GM03348 (cell line): Measurements from ENCODE around the gene XPR1.
"Not testable (repeated sequence)": the region's sequence is repeated elsewhere in the genome, so short reads cannot be mapped to it uniquely, and the experiment has no call there.

ENCODE experiments used
- DNase-seq: peaks from one replicate; pipeline ENCODE4 v3.0.0; 2012; ENCODE audit warnings: low spot score

The XPR1 gene

DNA sequence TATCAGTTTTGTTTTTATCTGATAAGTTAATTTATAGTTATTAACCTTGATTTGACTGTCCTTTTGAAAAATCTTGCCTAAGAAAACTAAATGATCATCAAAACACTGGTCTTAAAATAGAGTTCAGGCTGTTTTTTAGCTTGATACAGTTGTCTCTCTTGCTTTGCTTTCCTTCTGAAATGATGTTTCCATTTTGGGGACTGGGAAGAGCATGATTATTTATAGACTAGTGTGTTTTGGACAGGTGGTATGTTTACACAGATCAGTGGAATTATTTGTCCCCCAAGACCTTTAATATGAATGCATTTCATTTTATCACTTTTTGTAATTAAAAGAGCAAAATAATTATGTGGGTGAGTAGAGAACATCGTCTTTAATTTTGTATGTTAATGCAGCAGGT is 90.8 kb downstream of the XPR1 start:
- no peak for DNase-seq

- no peak for DNase-seq
Observed at GRCh38 chr1:180724055-180724454, 92.2 kb downstream of the XPR1 start.

DNA sequence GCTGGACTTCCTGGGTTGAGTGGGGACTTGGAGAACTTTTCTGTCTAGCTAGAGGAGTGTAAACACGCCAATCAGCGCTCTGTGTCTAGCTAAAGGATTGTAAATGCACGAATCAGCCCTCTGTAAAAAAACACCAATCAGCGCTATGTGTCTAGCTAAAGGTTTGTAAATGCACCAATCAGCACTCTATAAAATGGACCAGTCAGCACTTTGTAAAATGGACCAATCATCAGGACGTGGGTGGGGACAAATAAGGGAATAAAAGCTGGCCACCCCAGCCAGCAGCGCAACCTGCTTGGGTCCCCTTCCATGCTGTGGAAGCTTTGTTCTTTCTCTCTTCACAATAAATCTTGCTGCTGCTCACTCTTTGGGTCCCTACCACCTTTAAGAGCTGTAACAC is 94.2 kb downstream of the XPR1 start:
- DNase-seq: not testable (repeated sequence)

DNA sequence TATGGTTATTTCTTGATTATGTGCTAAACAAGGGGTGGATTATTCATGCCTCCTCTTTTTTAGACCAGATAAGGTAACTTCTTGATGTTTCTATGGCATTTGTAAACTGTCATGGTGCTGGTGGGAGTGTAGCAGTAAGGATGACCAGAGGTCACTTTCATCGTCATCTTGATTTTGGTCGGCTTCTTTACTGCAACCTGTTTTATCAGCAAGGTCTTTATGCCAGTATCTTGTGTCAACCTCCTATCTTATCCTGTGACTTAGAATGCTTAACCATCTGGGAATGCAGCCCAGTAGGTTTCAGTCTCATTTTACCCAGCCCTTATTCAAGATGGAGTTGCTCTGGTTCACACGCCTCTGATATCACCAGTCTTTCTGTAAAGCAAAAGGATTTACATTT is 95.9 kb downstream of the XPR1 start:
- DNase-seq: not testable (repeated sequence)

DNA sequence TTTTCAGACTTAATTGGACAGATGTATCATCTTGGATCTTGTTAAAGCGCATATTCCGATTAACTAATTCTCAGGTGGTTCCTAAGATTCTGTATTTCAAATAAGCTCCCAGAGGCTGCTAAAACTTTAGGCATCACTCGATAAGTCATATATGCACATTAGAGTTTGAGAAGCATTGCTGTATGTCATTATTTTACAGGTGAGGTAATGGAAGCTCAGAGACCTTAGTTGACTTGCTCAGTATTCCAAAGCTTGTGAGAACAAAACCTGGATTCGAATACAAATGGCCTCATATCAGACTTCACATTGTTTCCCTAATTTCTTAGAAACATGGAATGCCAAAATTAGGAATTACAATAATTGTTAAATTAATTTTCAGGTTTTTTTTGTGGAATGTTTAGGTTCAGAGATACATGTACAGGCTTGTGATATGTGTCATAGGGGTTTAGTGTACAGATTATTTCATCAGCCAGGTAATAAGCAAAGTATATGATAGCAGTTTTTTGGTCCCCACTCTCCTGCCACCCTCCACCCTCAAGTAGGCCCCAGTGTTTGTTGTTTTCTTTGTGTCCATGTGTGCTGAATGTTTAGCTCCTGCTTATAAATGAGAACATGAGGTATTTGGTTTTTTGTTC is 96.8 kb downstream of the XPR1 start:
- DNase-seq: no peak

- no peak for DNase-seq
Observed at GRCh38 chr1:180731131-180731530, 99.3 kb downstream of the XPR1 start.

DNA sequence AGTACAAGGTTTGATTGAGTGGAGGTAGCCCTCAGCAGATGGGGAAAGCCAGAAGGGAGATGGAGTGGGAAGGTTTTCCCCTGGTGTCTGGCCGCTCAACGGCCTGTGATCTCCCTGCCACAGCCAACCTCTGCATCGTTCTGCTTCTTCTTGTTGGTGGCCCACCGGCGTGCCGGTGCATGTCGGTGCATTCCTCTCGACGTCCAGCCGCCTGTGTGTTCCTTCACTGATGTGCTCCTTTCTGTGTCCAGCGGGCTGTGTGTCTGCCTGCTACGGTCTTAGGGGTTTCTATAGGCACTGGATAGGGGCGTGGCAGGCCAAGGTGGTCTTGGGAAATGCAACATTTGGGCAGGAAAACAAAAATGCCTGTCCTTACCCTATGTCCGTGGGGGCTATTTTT is 101.0 kb downstream of the XPR1 start:
- no peak for DNase-seq

GRCh38 chr1:180734366-180734765 is 102.5 kb downstream of the XPR1 start:
- DNase-seq: no peak

DNA sequence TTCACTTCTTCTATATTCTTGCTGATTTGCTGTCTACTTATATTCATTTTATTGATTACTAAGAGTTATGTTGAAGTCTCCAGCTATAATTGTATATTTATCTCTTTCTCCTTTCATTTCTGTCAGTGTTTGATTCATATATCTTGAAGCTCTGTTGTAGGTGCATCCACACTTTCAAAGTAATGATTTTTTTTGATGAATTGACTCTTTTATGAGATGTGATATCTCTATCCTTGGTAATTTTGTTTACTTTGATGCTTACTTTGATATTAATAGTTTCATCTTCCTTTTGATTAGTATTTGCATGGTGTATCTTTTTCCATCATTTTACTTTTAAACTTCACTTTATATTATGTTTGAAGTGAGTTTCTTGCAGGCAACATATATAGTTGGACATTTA is 110.8 kb downstream of the XPR1 start:
- no peak for DNase-seq

DNA sequence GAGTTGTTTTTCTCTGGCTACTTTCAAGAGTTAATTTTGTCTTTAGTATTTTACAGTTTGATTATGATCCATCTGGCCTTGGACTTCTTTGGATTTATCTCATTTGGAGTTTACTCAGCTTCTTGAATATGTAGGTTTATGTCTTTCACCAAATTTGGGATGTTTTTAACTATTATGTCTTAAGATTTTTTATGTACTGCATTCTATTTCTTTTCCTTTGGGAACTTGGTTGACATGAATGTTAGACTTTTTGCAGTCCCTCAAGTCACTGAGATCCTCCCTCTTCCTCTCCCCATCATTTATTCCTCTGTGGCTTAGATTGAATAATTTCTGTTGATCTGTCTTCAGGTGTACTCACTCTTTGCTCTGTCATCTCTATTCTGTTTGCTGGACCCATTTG is 112.0 kb downstream of the XPR1 start:
- DNase-seq: no peak

DNA sequence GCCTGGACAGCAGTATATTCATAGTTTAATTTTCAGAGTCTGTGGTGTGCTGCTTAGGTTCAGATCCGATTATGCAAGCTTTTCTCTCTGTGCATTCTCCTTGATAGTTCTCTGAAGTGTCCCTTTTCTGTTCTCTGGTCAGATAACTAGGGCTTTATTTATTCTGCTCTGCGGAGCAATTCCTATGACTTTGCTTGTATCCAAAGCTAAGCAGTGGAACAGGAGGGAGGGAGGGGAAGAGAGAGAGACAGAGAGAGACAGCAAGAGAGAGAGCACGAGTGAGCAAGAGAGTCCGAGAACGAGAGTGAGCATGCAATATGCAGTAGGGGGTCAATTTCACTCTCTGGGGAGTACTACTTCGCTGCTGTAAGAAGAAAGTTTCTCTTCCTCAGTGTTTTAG is 113.3 kb downstream of the XPR1 start:
- no peak for DNase-seq

GRCh38 chr1:180751921-180752320 is 120.1 kb downstream of the XPR1 start:
- DNase-seq: peak; percentile 16

DNA sequence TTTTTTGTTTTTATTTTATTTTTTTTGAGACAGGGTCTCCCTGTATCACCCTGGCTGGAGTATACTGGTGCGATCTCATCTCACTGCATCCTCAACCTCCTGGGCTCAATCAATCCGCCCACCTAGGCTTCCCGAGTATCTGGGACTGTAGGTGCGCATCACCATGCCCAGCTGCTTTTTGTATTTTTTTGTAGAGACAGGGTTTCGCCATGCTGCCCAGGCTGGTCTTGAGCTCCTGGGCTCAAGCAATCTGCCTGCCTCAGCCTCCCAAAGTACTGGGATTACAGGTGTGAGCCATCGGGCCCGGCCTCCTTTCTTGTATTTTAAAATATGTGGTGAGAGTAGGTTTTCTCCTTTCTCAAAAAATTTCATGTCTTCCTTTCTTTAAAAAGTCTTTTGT is 122.6 kb downstream of the XPR1 start:
- no peak for DNase-seq

DNA sequence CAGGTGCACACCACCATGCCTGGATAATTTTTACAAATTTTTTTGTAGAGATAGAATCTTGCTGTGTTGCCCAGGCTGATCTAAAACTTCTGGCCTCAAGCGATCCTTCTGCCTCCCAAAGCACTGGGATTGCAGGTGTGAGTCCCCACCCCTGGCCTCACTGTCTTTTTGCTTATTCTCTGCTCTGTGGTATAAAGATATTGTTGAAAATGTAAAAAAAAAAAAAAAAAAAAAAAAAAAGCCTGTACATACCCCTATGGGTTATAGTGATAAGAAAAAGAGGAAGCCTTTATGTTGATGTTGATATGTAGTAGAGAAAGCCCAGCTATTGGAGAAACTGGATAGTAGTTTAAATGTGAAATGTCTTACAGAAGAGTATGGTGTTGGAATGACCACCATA is 125.8 kb downstream of the XPR1 start:
- DNase-seq: no peak

DNA sequence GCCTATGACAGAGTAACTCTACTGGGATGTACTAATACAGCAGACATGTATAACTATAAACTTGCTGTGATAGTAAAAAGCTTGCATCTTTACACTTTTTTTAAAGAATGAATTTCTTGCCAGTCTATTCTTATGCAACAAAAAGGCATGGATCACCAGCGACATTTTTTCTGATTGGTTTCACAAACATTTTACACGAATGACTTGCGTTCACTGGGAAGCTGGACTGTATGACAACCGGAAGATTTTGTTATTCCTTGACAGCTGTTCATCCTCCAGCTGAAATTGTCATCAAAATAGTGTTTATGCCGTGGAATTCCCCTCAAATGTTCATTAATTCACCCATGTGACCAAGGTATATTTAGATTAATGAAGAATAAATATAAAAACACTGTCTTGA is 131.0 kb downstream of the XPR1 start:
- no peak for DNase-seq

- no peak for DNase-seq
Observed at GRCh38 chr1:180765151-180765550, 133.3 kb downstream of the XPR1 start.

DNA sequence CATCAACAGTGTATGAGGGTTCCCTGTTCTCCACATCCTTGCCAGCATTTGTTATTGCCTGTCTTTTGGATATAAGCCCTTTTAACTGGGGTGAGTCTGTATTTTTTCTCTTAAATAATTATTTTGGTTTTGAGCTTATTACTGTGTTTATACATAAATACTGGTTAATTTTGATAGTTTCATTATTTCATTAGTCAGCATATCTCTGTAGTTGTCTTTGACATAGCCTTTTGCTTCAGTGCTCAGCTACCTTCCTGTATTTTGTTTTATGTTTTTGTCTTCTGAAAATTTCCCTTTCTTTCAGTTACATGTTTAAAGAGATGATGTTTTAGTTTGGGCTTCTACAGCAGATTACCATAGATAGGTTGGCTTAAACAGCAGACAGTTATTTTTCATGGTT is 138.1 kb downstream of the XPR1 start:
- no peak for DNase-seq

DNA sequence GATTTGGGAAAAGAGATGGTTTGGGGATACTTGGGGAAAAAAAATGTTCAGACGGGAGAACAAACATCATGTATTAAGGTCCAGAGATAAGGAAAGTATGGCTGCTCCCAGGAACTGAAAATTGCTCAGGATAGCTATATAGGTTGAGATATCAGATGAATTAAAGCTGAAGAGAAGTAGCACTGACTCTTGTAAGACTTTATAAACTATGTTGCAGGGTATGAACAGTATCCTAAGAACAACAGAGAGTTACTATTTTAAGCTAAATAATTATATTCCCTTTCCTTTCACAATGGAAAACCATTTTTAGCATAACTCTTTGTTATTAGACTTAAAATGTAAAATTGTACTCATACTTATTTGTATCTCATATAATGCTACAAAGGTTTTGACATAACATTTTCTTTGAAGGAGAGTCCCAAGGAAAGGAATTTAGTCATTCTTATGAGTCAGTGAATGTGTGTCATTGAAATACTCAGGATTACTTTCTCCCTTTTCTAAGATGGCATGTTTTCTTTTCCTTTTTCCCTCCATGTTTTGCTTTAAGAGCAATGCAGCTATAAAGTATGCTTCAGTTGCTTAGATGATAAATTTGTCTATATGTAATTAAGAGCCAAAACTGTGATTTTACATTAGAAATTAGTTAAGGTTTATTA is 141.5 kb downstream of the XPR1 start:
- peak; percentile 59 for DNase-seq

GRCh38 chr1:180775801-180776200 is 144.0 kb downstream of the XPR1 start:
- DNase-seq: no peak

GRCh38 chr1:180777072-180777689 is 145.4 kb downstream of the XPR1 start:
- no peak for DNase-seq

DNA sequence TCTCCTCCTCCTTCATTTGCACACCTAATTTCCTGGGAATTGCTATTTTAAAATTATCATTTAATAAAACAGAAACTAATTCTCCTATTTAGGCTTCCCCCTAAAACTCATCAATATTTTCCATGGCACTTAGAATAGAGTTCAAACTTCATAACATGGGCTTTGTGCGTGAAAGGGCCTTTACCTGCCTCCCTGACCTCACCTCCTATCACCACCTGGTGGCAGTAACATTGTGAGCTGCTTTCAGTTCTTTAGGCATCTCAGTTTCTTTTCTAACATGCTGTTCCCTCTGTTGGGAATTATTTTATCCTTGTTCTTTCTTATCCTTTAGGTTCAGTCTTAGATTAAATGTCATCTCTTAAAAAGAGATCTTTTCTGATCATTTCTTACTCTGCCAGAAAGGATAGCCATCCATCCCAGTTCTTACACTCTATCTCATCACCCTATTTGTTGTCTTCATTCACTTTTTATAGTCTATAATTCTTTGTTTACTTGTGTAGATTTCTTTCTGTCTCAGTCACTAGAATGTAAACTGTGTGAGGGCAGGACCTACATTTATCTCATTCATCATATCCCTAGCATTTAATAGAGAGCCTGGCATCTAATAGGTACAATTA is 147.1 kb downstream of the XPR1 start:
- no peak for DNase-seq

DNA sequence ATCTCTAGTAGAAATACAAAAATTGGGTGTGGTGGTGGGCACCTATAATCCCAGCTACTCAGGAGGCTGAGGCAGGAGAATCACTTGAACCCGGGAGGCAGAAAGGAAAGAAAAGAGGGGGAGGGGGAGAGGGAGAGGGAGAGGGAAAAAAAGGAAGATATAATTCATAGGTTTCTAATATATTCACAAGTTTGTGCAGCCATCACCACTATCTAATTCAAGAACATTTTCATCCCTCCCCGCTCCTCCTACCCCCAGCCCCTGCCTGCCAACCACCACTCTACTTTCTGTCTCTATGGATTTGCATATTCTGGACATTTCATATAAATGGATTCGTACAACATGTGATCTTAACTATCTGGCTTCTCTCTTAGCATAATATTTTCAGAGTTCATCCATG is 147.8 kb downstream of the XPR1 start:
- no peak for DNase-seq

DNA sequence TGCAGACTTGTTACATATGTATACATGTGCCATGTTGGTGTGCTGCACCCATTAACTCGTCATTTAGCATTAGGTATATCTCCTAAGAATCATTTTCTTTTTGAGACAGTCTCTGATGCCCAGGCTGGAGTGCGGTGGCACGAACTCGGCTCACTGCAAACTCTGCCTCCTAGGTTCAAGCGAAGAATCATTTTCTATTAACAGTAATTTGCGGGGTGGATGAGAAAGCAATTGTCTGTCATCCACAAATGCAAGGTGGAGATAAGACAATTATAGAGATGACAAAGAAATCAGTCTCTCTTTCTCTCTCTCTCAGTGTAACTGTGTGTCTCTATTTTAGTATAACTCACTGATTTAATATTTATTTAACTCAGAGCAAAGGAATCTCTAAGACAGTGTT is 149.9 kb downstream of the XPR1 start:
- DNase-seq: no peak
